HepG2 (cell line): ENCODE data around the gene ATP13A2.

Experiments
- BHLHE40 ChIP-seq: IDR thresholded peaks from 2 replicates; pipeline ENCODE4 v1.6.1; 2011; ENCODE audit warnings: low read length, improper control_type of control experiment
- BORCS8-MEF2B ChIP-seq: sonication (generic); formaldehyde crosslinking; IDR thresholded peaks from 2 replicates; pipeline ENCODE4 v1.8.0; 2022; ENCODE audit warnings: mild to moderate bottlenecking, missing genetic modification reagents
- EP300 ChIP-seq, 3 experiments: sonication (generic) in 1 of 3; formaldehyde crosslinking in 1 of 3; IDR thresholded peaks; 2 replicates each; pipeline versions ENCODE4 v1.5.1 to v1.6.1; 2011 to 2020; ENCODE audit warnings: low read depth in 2 of 3, low read length in 2 of 3, borderline replicate concordance in 1 of 3, improper control_type of control experiment in 1 of 3, mild to moderate bottlenecking in 1 of 3, missing genetic modification reagents in 1 of 3, moderate library complexity in 1 of 3
- GABPA ChIP-seq, 2 experiments: IDR thresholded peaks; 2 replicates each; pipeline ENCODE4 v1.6.1; 2011 to 2016; ENCODE audit warnings: low read depth in 2 of 2, low read length in 1 of 2, missing biosample characterization in 1 of 2, missing genetic modification characterization in 1 of 2
- GTF2F1 ChIP-seq: fragments of 150-350 bp; IDR thresholded peaks from 2 replicates; pipeline ENCODE4 v1.6.1; 2014; ENCODE audit warnings: low read length
- IKZF4 ChIP-seq: sonication (generic); formaldehyde crosslinking; IDR thresholded peaks from 2 replicates; pipeline ENCODE4 v1.5.1; 2020; ENCODE audit warnings: borderline replicate concordance, mild to moderate bottlenecking, low read depth, missing genetic modification reagents; ENCODE audit errors: not compliant biosample characterization
- MAZ ChIP-seq, 2 experiments: sonication (generic) in 1 of 2; formaldehyde crosslinking in 1 of 2; IDR thresholded peaks; 2 replicates each; pipeline versions ENCODE4 v1.5.0 to v1.6.1; 2012 to 2020; ENCODE audit warnings: low read depth in 2 of 2, mild to moderate bottlenecking in 2 of 2, borderline replicate concordance in 1 of 2, improper control_type of control experiment in 1 of 2, low read length in 1 of 2, missing genetic modification reagents in 1 of 2, moderate library complexity in 1 of 2
- RAD21 ChIP-seq: fragments of 450-650 bp; formaldehyde crosslinking; IDR thresholded peaks from 2 replicates; pipeline ENCODE4 v1.5.0; 2020; ENCODE audit warnings: mild to moderate bottlenecking
- ZNF558 ChIP-seq: sonication (generic); formaldehyde crosslinking; IDR thresholded peaks from 2 replicates; pipeline ENCODE4 v1.9.0; 2022; ENCODE audit warnings: mild to moderate bottlenecking, missing genetic modification reagents, borderline replicate concordance
- ZNF709 ChIP-seq: sonication (generic); formaldehyde crosslinking; IDR thresholded peaks from 2 replicates; pipeline ENCODE4 v1.5.0; 2020; ENCODE audit warnings: mild to moderate bottlenecking, missing genetic modification reagents
- TF ChIP-seq, protein P1 (sequence below): sonication (generic); formaldehyde crosslinking; IDR thresholded peaks from 2 replicates; pipeline ENCODE4 v1.5.0; 2020; ENCODE audit warnings: mild to moderate bottlenecking, missing genetic modification reagents, moderate library complexity
- TF ChIP-seq, protein P2 (sequence below), 2 experiments: IDR thresholded peaks; 2 replicates each; pipeline ENCODE4 v1.6.1; 2011 to 2012; ENCODE audit warnings: low read length in 2 of 2, borderline replicate concordance in 1 of 2, low read depth in 1 of 2, mild to moderate bottlenecking in 1 of 2, moderate library complexity in 1 of 2

DNA sequence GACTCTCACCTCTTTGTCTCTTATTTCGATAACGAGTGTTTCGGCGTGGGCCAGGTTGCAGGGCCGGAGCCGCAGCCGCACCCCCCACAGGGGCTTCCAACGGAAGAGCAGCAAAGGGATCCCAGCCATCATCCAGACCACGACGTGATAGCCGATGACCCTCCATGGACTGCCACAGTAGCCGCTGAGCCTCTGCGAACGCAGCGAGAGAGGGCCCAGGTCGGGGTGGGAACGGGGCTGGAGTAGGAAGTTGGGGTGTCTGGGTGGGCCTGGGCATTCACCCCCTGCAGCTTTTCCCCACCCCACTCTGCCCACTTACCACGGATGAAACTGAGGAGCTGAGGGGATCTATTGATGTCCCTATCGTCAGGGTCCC is 6.4 kb downstream of the ATP13A2 start:
- TF ChIP-seq BORCS8-MEF2B (CRISPR knock-in tag) (no peak), RAD21 (CRISPR knock-in tag) (no peak), MAZ (IDR thresholded peaks at IDR 0.05; ENCODE audit: borderline replicate concordance, low read depth, low read length) (no peak), MAZ (CRISPR knock-in tag; IDR thresholded peaks at IDR 0.05; ENCODE audit: low read depth) (no peak), EP300 (IDR thresholded peaks at IDR 0.05; ENCODE audit: low read depth in 2 of 2, low read length in 2 of 2) (no peak), EP300 (CRISPR knock-in tag; IDR thresholded peaks at IDR 0.05; ENCODE audit: borderline replicate concordance) (no peak), ZNF709 (CRISPR knock-in tag) (no peak), GTF2F1 (no peak), GABPA (IDR thresholded peaks at IDR 0.05; ENCODE audit: low read depth, low read length) (no peak), GABPA (CRISPR knock-in tag; IDR thresholded peaks at IDR 0.05; ENCODE audit: low read depth) (no peak), BHLHE40 (no peak), ZNF558 (no peak), IKZF4 (CRISPR knock-in tag) (no peak)
- TF ChIP-seq, protein P1, sequence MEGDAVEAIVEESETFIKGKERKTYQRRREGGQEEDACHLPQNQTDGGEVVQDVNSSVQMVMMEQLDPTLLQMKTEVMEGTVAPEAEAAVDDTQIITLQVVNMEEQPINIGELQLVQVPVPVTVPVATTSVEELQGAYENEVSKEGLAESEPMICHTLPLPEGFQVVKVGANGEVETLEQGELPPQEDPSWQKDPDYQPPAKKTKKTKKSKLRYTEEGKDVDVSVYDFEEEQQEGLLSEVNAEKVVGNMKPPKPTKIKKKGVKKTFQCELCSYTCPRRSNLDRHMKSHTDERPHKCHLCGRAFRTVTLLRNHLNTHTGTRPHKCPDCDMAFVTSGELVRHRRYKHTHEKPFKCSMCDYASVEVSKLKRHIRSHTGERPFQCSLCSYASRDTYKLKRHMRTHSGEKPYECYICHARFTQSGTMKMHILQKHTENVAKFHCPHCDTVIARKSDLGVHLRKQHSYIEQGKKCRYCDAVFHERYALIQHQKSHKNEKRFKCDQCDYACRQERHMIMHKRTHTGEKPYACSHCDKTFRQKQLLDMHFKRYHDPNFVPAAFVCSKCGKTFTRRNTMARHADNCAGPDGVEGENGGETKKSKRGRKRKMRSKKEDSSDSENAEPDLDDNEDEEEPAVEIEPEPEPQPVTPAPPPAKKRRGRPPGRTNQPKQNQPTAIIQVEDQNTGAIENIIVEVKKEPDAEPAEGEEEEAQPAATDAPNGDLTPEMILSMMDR (CRISPR knock-in tag) = no peak
- TF ChIP-seq, protein P2, sequence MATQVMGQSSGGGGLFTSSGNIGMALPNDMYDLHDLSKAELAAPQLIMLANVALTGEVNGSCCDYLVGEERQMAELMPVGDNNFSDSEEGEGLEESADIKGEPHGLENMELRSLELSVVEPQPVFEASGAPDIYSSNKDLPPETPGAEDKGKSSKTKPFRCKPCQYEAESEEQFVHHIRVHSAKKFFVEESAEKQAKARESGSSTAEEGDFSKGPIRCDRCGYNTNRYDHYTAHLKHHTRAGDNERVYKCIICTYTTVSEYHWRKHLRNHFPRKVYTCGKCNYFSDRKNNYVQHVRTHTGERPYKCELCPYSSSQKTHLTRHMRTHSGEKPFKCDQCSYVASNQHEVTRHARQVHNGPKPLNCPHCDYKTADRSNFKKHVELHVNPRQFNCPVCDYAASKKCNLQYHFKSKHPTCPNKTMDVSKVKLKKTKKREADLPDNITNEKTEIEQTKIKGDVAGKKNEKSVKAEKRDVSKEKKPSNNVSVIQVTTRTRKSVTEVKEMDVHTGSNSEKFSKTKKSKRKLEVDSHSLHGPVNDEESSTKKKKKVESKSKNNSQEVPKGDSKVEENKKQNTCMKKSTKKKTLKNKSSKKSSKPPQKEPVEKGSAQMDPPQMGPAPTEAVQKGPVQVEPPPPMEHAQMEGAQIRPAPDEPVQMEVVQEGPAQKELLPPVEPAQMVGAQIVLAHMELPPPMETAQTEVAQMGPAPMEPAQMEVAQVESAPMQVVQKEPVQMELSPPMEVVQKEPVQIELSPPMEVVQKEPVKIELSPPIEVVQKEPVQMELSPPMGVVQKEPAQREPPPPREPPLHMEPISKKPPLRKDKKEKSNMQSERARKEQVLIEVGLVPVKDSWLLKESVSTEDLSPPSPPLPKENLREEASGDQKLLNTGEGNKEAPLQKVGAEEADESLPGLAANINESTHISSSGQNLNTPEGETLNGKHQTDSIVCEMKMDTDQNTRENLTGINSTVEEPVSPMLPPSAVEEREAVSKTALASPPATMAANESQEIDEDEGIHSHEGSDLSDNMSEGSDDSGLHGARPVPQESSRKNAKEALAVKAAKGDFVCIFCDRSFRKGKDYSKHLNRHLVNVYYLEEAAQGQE (IDR thresholded peaks at IDR 0.05; ENCODE audit: borderline replicate concordance in 1 of 2, low read depth in 1 of 2, low read length in 2 of 2) = no peak
